ENCODE measurements around the gene UBR4. TPM values are rescaled to one million over a fixed set of nuclear protein-coding genes. Genes with fewer than 3 reads are reported as not detected.

UBR4 gene
- total and polyA plus RNA-seq, 11 donors: 44.8 to 150 (median 87.2) TPM

DNA sequence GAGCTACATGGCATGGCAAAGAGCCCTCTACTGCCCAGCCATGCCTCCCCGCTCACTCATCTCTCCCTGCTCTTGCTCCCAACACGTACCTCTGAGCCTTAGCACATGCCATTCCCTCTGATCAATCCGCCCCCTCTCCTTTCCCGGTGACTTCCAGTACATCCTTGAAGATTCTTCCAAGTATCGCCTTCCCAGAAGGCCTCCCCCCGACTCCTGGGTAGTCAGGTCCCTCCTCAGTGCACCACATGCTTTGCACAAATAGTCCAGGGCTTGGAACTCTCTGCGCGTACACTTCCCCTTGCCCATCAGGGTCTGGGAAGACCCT lies 176.6 kb downstream of the UBR4 start:
- WGBS, 4 donors: 83 to 91% (median 90%) methylated on average over 8 of the region's 8 CpGs
- ATAC-seq (no peak), DNase-seq (no peak)
- Histone ChIP-seq H3K36me3 (no peaks in the 10 kb centered on the region), H3K9me3 (no peaks in the 10 kb centered on the region), H3K27me3 (peaks cover 0 to 16% (median 6%) of the 10 kb centered on the region in 9 donors), H3K4me1 (no peaks in the 10 kb centered on the region), H3K27ac (no peak overlapping the region), H3K4me3 (no peak overlapping the region)
- TF ChIP-seq POLR2A (IDR thresholded peaks at IDR 0.05): no peak
- TF ChIP-seq, protein P1, sequence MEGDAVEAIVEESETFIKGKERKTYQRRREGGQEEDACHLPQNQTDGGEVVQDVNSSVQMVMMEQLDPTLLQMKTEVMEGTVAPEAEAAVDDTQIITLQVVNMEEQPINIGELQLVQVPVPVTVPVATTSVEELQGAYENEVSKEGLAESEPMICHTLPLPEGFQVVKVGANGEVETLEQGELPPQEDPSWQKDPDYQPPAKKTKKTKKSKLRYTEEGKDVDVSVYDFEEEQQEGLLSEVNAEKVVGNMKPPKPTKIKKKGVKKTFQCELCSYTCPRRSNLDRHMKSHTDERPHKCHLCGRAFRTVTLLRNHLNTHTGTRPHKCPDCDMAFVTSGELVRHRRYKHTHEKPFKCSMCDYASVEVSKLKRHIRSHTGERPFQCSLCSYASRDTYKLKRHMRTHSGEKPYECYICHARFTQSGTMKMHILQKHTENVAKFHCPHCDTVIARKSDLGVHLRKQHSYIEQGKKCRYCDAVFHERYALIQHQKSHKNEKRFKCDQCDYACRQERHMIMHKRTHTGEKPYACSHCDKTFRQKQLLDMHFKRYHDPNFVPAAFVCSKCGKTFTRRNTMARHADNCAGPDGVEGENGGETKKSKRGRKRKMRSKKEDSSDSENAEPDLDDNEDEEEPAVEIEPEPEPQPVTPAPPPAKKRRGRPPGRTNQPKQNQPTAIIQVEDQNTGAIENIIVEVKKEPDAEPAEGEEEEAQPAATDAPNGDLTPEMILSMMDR (IDR thresholded peaks at IDR 0.05): no peak
- intact Hi-C loops (cut with DNase I): no loop called here

DNA sequence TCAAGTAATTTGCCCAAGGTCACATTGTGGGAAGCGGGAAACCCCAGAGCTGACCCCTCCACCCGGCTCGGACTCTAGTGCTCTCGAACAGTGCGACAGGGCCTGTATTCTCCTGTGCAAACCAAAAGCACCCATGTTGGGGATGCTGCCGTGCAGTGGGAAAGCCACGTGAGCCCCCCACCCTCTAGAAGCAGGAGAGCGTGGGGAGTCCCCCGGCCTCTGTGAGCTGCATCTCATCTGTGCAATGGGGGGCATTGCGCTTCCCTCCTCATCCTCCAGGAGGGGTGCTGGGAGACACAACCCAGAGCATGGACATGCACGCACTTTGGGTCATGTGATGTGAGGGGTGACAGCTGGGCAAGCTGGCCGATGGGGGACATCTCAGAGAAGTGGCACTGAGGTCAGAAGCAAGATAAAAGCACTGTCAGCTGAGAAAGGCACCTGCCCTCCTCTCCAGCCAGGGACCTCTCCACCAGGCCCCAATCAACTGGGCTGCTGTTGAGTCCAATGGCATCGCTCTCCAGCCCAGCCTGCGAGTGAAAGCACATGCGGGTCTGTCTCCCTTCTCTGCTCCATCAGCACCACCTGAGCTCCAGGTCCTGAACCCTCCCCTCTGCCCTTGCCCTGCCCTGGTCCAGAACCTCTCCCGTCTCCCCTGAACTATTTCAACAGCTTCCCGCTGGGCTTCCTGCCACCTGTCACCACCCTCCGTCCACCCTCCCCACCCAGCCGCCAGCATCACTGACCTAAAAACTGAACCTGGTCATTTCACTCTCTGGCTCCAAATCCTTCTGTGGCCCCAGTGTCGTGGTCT lies 177.2 kb downstream of the UBR4 start:
- TF ChIP-seq, protein P1 (IDR thresholded peaks at IDR 0.05): no peak
- no peak for TF ChIP-seq POLR2A (IDR thresholded peaks at IDR 0.05)
- WGBS, 4 donors: 75 to 83% (median 81%) methylated on average over 15 to 20 of the region's 20 CpGs
- Histone ChIP-seq H3K36me3 (no peaks in the 10 kb centered on the region), H3K9me3 (no peaks in the 10 kb centered on the region), H3K27me3 (peaks cover 0 to 21% (median 7%) of the 10 kb centered on the region in 9 donors), H3K4me1 (peaks cover 0 to 3% (median 0%) of the 10 kb centered on the region in 12 donors), H3K4me3 (no peak overlapping the region), H3K27ac (no peak overlapping the region)
- ATAC-seq (no peak), DNase-seq (peak in 1 of 5 donors; percentile 49)
- intact Hi-C loops (cut with DNase I): no loop called here

DNA sequence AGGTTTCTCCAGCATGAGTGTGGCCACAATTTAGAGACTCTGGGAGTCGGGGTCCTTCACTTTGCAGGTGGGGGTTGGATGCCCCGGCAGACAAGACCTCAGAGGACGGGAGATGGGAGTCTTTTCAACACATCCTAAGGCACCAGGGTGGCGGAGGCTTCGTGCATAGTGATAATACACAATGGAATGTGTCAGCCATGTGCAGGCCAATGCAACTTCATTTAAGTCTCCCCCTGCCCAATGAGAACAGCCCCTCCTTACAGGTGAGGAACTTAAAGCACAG lies 177.7 kb downstream of the UBR4 start:
- 65 to 76% (median 74%) methylated on average over 5 of the region's 5 CpGs for WGBS, 4 donors
- ATAC-seq (no peak), DNase-seq (peak in 1 of 5 donors; percentile 20)
- intact Hi-C loops (cut with DNase I): no loop called here
- Histone ChIP-seq H3K36me3 (no peaks in the 10 kb centered on the region), H3K4me3 (no peak overlapping the region), H3K27ac (no peak overlapping the region), H3K4me1 (peaks cover 0 to 3% (median 0%) of the 10 kb centered on the region in 12 donors), H3K9me3 (no peaks in the 10 kb centered on the region), H3K27me3 (peaks cover 0 to 23% (median 7%) of the 10 kb centered on the region in 9 donors)
- TF ChIP-seq, protein P1 (IDR thresholded peaks at IDR 0.05): no peak
- TF ChIP-seq POLR2A (IDR thresholded peaks at IDR 0.05): no peak

DNA sequence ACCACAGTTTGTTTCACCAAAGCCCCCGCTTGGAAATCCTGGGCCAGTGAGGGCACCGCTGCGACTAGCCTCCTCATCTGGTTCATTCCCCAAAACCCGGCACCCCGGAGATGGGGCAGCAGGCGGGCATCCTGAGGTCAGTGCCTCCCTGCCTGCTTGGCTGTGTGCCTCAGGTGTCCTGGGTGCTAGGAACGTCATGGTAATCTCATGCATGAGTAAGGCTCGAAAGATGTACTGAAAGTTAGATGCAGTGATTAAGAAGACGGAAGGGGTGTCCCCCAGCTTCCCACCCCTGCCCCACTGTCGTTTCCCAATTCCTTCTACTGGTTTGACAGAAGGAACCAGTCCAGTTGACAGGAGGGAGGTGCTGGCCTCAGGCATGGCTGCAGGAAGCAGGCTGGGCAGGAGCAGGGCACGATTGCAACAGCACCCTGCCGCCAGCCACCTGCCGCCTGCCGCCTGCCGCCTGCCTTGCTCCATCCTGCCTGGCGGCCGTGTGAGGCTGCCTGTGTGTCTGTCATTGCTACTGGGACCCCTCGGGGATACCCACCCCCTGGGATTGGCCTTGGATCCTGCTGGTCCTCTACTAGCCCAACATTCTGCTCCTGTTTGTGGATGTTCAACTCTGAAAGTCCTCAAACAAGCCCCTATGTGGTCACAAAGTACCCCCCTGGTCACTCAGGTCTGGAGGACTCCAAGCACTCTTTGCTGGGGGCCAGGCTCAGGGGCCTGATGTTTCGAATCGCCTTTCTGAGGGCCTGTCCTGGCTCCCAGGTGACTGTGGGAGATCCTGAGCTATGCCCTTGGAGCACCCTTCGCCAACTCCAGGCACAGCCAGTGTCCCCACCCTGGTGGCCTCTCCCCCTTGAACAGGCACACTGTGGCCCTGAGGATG lies 180.6 kb downstream of the UBR4 start:
- no peak overlapping the region for H3K27ac ChIP-seq
- 63 to 79% (median 69%) methylated on average over 12 to 21 of the region's 21 CpGs for WGBS, 4 donors
- no peak for TF ChIP-seq POLR2A (IDR thresholded peaks at IDR 0.05)
- TF ChIP-seq, protein P1 (IDR thresholded peaks at IDR 0.05): no peak
- H3K9me3 ChIP-seq: peaks cover 0 to 6% (median under 1%) of the 10 kb centered on the region in 12 donors
- intact Hi-C loops (cut with DNase I): loop anchor here in 1 of 10 donors (10.0 kb wide), 1 partner anchor 885 kb away; no protein-coding TSS in a partner anchor
- DNase-seq (no peak), ATAC-seq (peak in 1 of 4 donors; percentile 20)
- H3K4me1 ChIP-seq: peaks cover 0 to 3% (median 0%) of the 10 kb centered on the region in 12 donors
- no peak overlapping the region for H3K4me3 ChIP-seq
- no peaks in the 10 kb centered on the region for H3K36me3 ChIP-seq
- H3K27me3 ChIP-seq: peaks cover 0 to 18% (median 7%) of the 10 kb centered on the region in 9 donors
